ENCODE data around the gene PCBP2.
"Not testable (repeated sequence)": the region's sequence is repeated elsewhere in the genome, so short reads cannot be mapped to it uniquely, and the experiment has no call there.

Gene PCBP2

DNA sequence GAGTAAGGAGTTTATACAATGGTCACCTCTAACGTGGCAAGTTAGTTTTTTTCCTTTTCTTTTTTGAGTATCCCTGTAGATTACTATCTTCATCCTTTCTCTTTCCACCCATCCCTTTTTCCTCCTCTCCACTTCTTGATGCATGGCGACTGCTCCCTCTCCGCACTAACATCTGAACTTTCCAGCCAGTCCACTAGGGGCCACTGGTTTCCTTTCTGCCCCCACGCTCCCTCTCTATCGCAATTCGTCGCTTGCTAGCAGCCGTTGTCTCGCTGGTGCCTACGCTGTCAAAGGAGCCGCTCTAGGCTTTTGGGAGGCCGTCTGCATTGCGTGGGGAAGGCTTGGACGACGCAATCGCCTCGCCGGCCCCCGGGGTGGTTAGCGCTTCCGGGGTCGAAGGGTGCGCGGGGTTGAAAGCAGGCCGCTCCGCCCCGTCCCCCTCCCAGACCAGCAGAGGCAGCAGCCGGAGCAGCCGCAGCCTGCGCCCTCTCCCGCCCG is at the start of gene PCBP2:
TSS of gene PCBP2 (plus strand) at position 442 of the 498 bp plus-strand sequence. CDS start 2,699 bp downstream, outside the sequence.
- DNase-seq: peak; percentile 96 to 98

DNA sequence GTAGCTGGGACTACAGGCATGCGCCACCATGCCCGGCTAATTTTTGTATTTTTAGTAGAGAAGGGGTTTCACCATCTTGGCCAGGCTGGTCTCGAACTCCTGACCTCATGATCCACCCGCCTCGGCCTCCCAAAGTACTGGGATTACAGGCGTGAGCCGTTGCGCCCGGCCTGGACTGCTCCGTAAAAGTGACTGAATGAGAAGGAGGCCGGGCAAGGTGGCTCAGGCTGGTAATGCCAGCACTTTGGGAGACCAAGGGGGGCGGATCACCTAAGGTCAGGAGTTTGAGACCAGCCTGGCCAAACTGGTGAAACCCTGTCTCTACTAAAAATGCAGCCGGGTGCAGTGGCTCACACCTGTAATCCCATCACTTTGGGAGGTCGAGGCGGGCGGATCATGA is 49.6 kb upstream of the PCBP2 start:
- not testable (repeated sequence) for DNase-seq

GRCh38 chr12:53402871-53403270 is 49.0 kb upstream of the PCBP2 start:
- no peak for DNase-seq

- DNase-seq: no peak
Observed at GRCh38 chr12:53410951-53411350, 41.0 kb upstream of the PCBP2 start.

GRCh38 chr12:53413485-53414204 is 38.3 kb upstream of the PCBP2 start:
- DNase-seq: no peak

GRCh38 chr12:53414756-53415417 is 37.0 kb upstream of the PCBP2 start:
- no peak for DNase-seq

GRCh38 chr12:53415752-53416389 is 36.0 kb upstream of the PCBP2 start:
- not testable (repeated sequence) for DNase-seq

GRCh38 chr12:53417291-53417816 is 34.5 kb upstream of the PCBP2 start:
- DNase-seq: not testable (repeated sequence)

DNA sequence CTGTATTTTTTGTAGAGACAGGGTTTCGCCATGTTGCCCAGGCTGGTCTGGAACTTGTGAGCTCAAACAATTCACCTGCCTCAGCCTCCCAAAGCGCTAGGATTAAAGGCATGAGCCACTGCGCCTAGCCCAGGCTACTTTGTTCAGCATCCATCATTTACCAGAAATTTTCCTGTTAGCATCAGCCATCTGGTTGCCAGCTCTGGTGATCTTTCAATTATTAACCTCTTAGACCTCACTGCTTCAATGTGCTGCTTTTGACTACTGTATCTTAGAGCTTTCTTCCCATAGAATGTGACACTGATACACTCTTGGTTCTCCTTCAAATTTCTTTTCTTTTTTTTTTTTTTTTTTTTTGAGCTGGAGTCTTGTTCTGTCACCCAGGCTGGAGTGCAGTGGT is 33.7 kb upstream of the PCBP2 start:
- no peak for DNase-seq

DNA sequence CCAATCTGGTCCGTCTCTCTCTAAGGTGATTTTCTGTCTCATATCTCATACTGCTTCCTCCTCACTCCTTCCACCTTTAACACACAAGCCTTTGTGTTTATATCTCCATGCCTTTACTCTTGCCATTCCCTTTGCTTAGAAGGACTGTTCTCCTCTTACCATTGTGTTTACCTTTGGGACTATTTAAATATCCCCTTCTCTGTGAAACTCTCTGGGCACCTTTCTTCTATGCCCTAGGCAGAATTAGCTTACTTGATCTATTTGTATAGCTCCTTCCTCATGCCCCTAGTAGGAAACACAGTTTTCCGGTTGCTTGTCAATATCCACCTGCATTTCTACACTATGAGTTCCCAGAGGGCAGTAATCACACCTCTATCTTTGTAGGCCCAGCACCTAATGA is 32.1 kb upstream of the PCBP2 start:
- no peak for DNase-seq

DNA sequence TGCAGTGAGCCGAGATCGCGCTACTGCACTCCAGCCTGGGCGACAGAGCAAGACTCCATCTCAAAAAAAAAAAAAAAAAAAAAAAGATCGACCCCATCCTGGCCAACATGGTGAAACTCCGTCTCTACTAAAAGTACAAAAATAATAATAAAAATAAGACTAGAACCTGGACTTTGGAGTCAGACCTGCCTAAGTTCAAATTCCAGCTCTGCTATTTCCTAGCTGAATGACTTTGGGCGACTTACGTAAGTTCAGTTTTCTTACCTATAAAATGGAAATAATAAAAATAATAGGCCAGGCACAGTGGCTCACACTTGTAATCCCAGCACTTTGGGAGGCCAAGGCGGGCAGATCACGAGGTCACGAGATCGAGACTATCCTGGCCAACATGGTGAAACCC is 29.7 kb upstream of the PCBP2 start:
- DNase-seq: not testable (repeated sequence)

DNA sequence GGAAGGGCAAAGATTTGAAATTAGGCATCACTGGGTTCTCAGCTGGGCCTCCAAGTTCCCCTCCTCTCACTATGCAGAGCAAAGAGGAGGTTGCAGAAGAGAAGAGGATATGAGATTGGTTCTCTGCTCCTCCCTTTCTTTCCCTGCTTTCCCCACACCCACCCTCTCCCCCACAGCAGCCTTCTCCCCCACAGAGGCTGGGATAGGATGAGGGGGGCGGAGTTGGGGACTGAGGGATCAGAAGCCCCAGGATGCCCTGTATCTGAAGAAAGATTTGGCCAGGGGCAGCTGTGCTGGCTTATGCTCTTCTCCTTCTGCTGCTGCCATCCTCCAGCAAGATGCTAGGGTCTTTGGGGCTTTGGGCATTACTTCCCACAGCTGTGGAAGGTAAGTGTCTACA is 28.3 kb upstream of the PCBP2 start, which contains the start of gene AMHR2:
TSS of gene AMHR2 (plus strand) at position 259 of the 400 bp plus-strand sequence. CDS start at position 339, 80 bp downstream.
- no peak for DNase-seq

DNA sequence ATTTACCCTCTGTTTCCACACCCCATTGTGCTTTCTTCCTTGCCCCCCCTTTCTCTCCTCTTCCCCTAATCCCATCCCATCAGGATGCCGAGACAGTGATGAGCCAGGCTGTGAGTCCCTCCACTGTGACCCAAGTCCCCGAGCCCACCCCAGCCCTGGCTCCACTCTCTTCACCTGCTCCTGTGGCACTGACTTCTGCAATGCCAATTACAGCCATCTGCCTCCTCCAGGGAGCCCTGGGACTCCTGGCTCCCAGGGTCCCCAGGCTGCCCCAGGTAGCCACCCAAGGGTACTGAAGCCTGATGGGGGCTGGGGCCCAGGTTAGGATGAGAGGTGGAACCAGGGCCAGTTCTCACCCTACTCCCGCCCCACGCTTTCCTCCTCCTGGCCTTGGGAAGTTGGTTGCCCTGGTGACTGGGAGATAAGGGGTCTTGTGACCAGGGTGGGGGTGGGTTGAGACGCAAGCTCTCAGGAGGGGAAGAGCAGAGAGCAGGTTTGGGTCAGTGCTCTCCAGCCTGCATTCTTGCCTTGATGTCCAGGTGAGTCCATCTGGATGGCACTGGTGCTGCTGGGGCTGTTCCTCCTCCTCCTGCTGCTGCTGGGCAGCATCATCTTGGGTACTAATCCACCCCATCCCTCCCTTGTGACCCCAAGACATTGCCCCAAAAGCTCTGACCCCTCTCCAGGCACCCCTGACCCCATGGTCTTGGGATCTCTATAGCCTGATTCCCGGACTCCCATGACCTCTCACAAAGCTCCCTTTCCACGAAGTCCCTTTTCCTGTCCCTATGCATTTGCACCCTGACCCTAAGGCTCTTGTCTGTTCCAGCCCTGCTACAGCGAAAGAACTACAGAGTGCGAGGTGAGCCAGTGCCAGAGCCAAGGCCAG is 27.0 kb upstream of the PCBP2 start:
- DNase-seq: no peak

GRCh38 chr12:53425515-53426150 is 26.3 kb upstream of the PCBP2 start:
- DNase-seq: no peak

DNA sequence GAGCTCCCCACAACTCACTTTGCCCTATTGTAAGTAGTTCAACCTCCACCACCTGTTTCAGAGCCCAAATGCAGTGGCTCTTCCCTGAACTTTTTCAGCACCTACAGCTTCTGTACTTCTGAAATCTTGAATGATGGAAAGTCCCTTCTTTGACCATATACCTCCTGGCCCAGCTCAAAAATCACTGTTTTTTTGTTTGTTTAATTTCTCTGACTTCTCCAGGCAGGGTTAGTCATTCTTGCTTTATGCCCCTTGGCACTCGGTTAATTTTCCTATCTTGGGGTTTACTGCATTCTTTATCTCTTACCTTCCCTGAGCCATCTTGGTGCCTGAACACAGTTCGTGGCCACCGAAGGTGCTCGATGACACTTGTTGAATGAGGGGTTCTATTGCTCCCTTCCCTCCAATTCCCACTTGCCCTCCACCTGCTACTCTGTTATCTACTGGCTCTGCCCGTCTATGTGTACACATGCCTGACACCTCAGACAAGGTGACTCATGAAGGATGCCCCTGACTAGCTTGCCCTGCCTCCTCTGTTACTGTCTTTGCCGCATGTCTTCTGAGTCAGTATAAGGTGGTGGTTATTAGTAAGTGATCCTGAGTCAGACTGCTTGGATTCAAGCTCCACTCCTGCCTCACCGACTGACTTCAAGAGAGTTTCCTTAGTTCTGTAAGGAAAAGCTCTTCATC is 23.9 kb upstream of the PCBP2 start:
- no peak for DNase-seq

DNA sequence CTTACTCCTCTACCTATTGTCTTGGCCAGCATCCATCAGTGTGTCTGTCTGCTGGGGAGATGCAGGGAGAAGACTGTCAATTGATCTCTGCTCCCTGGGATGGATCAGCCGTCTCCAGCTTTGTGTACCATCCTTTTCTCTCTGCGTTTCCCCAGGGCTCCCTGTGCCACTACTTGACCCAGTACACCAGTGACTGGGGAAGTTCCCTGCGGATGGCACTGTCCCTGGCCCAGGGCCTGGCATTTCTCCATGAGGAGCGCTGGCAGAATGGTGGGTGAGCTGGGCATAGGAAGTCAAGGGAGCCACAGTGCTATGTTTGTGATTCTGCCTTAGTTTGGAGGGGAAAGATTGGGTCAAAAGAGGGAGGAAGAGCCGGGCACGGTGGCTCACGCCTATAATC is 23.2 kb upstream of the PCBP2 start:
- no peak for DNase-seq

- no peak for DNase-seq
Observed at GRCh38 chr12:53430116-53430515, 21.8 kb upstream of the PCBP2 start.

DNA sequence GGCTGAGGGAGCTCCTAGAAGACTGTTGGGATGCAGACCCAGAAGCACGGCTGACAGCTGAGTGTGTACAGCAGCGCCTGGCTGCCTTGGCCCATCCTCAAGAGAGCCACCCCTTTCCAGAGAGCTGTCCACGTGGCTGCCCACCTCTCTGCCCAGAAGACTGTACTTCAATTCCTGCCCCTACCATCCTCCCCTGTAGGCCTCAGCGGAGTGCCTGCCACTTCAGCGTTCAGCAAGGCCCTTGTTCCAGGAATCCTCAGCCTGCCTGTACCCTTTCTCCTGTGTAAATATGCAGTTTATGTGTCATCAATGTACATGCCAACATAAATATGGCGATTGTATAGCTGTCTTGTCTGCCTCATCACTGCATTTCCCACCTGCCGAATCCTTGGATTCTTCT is 20.7 kb upstream of the PCBP2 start:
- no peak for DNase-seq

DNA sequence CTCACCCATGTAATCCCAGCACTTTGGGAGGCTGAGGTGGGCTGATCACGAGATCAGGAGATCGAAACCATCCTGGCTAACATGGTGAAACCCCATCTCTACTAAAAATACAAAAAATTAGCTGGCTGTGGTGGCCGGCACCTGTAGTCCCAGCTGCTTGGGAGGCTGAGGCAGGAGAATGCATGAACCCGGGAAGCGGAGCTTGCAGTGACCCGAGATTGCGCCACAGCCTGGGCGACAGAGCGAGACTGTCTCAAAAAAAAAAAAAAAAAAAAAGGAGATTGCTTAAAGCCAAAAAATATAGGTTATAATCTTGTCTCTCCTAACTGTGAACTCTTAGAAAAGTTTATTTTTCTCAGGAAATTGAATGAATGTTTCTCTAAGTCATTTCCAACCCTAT is 16.6 kb upstream of the PCBP2 start:
- not testable (repeated sequence) for DNase-seq

DNA sequence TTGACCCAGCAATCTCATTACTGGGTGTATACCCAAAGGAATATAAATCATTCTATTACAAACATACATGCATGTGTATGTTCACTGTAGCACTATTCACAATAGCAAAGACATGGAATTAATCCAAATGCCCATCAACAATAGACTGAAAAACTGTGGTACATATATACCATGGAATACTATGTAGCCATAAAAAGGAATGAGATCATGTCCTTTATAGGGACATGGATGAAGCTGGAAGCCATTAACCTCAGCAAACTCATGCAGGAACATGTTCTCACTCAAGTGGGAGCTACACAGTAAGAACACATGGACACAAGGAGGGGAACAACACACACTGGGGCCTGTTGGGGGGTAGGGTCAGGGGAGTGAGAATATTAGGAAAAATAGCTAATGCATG is 12.3 kb upstream of the PCBP2 start:
- DNase-seq: not testable (repeated sequence)

Data from activated CD4-positive, alpha-beta T cell treated with anti-CD3 and anti-CD28 coated beads, Interleukin-2, amount 50 U/mL, for 4 hours (primary cell).